HepG2 (cell line): Measurements from ENCODE around the gene PRR33. TPM values are rescaled to one million over a fixed set of nuclear protein-coding genes. Genes with fewer than 3 reads are reported as not detected.

Source experiments
- ATAC-seq: fragments of 200-7000 bp; cut with Tn5 transposase; 3 replicates; pipeline ENCODE4 v1.9.1; 2020; ENCODE audit warnings: mild to moderate bottlenecking, moderate library complexity
- BruUV-seq: library from RNA; stranded (reverse); fragments of 400-500 nt; replicated peaks from 2 replicates; lab custom pipeline; 2021; lab: Mats Ljungman, UMichigan
- CTCF ChIA-PET: fragments of 300-600 bp; formaldehyde crosslinking; extraction: SDS; loops from one replicate; lab custom pipeline; 2021; ENCODE audit warnings: low total read pairs, inconsistent platforms, low intra/inter-chr PET ratio; lab: Yijun Ruan, JAX
- POLR2A ChIA-PET: fragments of 350-600 bp; sonication (Branson Sonifier 250); formaldehyde crosslinking; loops from one replicate; lab custom pipeline; 2020; ENCODE audit warnings: antibody characterized with exemption, inconsistent platforms; lab: Yijun Ruan, JAX
- DNase-seq: peaks from one replicate; pipeline ENCODE4 v3.0.0-alpha.2; 2015; ENCODE audit warnings: low spot score
- FAIRE-seq: peaks from 3 replicates; lab custom pipeline; 2011; peaks lifted over from hg19 to GRCh38; lab: Jason Lieb, UNC
- H2AFZ ChIP-seq: one replicate; pipeline ENCODE4 v1.6.1; 2011; ENCODE audit warnings: low read length, inconsistent platforms
- H3K27ac ChIP-seq: fragments of 300-600 bp; 3 replicates; pipeline ENCODE4 v1.8.0; 2011; ENCODE audit warnings: mixed run types, mild to moderate bottlenecking, mixed read lengths, low read length, inconsistent platforms; ENCODE audit not compliant: insufficient read depth; ENCODE audit errors: extremely low read length
- H3K27me3 ChIP-seq, 2 experiments: fragments of 200-600 bp in 1 of 2; 2 replicates in 1 of 2; 3 replicates in 1 of 2; pipeline versions ENCODE4 v1.6.0 to v1.8.0; 2011; ENCODE audit warnings: low read length in 2 of 2, mild to moderate bottlenecking in 2 of 2, moderate library complexity in 2 of 2, inconsistent platforms in 1 of 2; ENCODE audit not compliant: insufficient read depth in 2 of 2, control insufficient read depth in 1 of 2
- H3K36me3 ChIP-seq, 2 experiments: fragments of 200-600 bp in 1 of 2; replicated peaks in 1 of 2; 2 replicates in 1 of 2; 3 replicates in 1 of 2; pipeline versions ENCODE4 v1.5.1 to v1.8.0; 2011; ENCODE audit warnings: low read length in 2 of 2, inconsistent platforms in 1 of 2; ENCODE audit not compliant: insufficient read depth in 2 of 2, control insufficient read depth in 1 of 2
- H3K4me1 ChIP-seq: 2 replicates; pipeline ENCODE4 v1.5.1; 2012; ENCODE audit warnings: low read length, inconsistent platforms; ENCODE audit not compliant: insufficient read depth
- H3K4me2 ChIP-seq: 2 replicates; pipeline ENCODE4 v1.6.0; 2011; ENCODE audit warnings: low read depth, low read length, inconsistent platforms
- H3K4me3 ChIP-seq, 3 experiments: fragments of 200-600 bp in 1 of 3; sonication (generic), shearing (Covaris generic) in 1 of 3; replicated peaks in 1 of 3; 2 replicates each; pipeline ENCODE4 v1.5.1; 2011 to 2016; ENCODE audit warnings: low read length in 3 of 3, inconsistent platforms in 2 of 3, low read depth in 2 of 3, mild to moderate bottlenecking in 2 of 3, control low read depth in 1 of 3, mixed read lengths in 1 of 3; ENCODE audit not compliant: insufficient read depth in 1 of 3
- H3K79me2 ChIP-seq: one replicate; pipeline ENCODE4 v1.6.1; 2011; ENCODE audit warnings: low read length, inconsistent platforms; ENCODE audit not compliant: insufficient read depth
- H3K9ac ChIP-seq: 2 replicates; pipeline ENCODE4 v1.6.0; 2011; ENCODE audit warnings: mild to moderate bottlenecking, low read depth, low read length, inconsistent platforms; ENCODE audit not compliant: insufficient read depth
- H3K9me3 ChIP-seq: 2 replicates; pipeline ENCODE4 v1.5.1; 2012; ENCODE audit warnings: mild to moderate bottlenecking, low read length
- H4K20me1 ChIP-seq: 2 replicates; pipeline ENCODE4 v1.6.0; 2011; ENCODE audit warnings: inconsistent platforms, mild to moderate bottlenecking, low read length, moderate library complexity; ENCODE audit not compliant: insufficient read depth
- EEA1 ChIP-seq: sonication (generic); formaldehyde crosslinking; IDR thresholded peaks from 2 replicates; pipeline ENCODE4 v1.5.1; 2020; ENCODE audit warnings: mild to moderate bottlenecking, missing genetic modification reagents, borderline replicate concordance
- HMGXB3 ChIP-seq: sonication (generic); formaldehyde crosslinking; IDR thresholded peaks from 2 replicates; pipeline ENCODE4 v1.4.0; 2020; ENCODE audit warnings: missing genetic modification reagents, borderline replicate concordance
- HNF1A ChIP-seq, 2 experiments: sonication (generic) in 1 of 2; formaldehyde crosslinking in 1 of 2; IDR thresholded peaks; 2 replicates each; pipeline versions ENCODE4 v1.4.0 to v1.6.1; 2016 to 2020; ENCODE audit warnings: borderline replicate concordance in 1 of 2, low read depth in 1 of 2, mild to moderate bottlenecking in 1 of 2, missing genetic modification reagents in 1 of 2
- HNF4G ChIP-seq, 2 experiments: sonication (generic) in 1 of 2; formaldehyde crosslinking in 1 of 2; IDR thresholded peaks; 2 replicates each; pipeline versions ENCODE4 v1.4.0 to v1.6.1; 2011 to 2020; ENCODE audit warnings: borderline replicate concordance in 2 of 2, low read depth in 2 of 2, mild to moderate bottlenecking in 2 of 2, low read length in 1 of 2, missing genetic modification reagents in 1 of 2, moderate library complexity in 1 of 2
- MIER3 ChIP-seq: IDR thresholded peaks from 2 replicates; pipeline ENCODE4 v1.6.1; 2016; ENCODE audit warnings: missing compliant biosample characterization, borderline replicate concordance
- RELA ChIP-seq: sonication (generic); formaldehyde crosslinking; IDR thresholded peaks from 2 replicates; pipeline ENCODE4 v1.4.0; 2020; ENCODE audit warnings: missing genetic modification reagents
- SMYD3 ChIP-seq: sonication (generic); formaldehyde crosslinking; IDR thresholded peaks from 2 replicates; pipeline ENCODE4 v1.8.1; 2023; ENCODE audit warnings: mild to moderate bottlenecking, missing genetic modification reagents
- TMF1 ChIP-seq: sonication (generic); formaldehyde crosslinking; IDR thresholded peaks from 2 replicates; pipeline ENCODE4 v1.8.1; 2022; ENCODE audit warnings: low read depth, missing genetic modification reagents
- ZNF644 ChIP-seq: IDR thresholded peaks from 2 replicates; pipeline ENCODE4 v1.6.1; 2016; ENCODE audit warnings: low read depth
- ZNF746 ChIP-seq: sonication (generic); formaldehyde crosslinking; IDR thresholded peaks from 2 replicates; pipeline ENCODE4 v1.8.0; 2022; ENCODE audit warnings: mild to moderate bottlenecking, missing genetic modification reagents
- ZNF782 ChIP-seq: sonication (generic); formaldehyde crosslinking; IDR thresholded peaks from 2 replicates; pipeline ENCODE4 v1.4.0; 2020; ENCODE audit warnings: missing genetic modification reagents, mild to moderate bottlenecking, borderline replicate concordance
- WGBS: methylation state at CpG from one replicate; pipeline ENCODE4 v1.1.6; 2017; ENCODE audit warnings: low lambda C conversion rate; 5-methylcytosine and 5-hydroxymethylcytosine counted together
- in situ Hi-C: cut with HindIII; loops from 2 replicates; pipeline ENCODE4 v1.10.0; 2017; ENCODE audit warnings: low pct_unique_long_range_greater_than_20kb; ENCODE audit not compliant: extremely low pct_ligation_motif_present
- intact Hi-C: fragments of 100-400 bp; cut with micrococcal nuclease; formaldehyde crosslinking; loops from one replicate; pipeline ENCODE4 v1.10.0; 2022; ENCODE audit not compliant: unreplicated experiment
- polyA plus RNA-seq, 8 experiments: library from polyadenylated mRNA; depleted of rRNA in 3 of 8; stranded (reverse) in 7 of 8; unstranded in 1 of 8; fragments of >200 nt; fragmentation: Illumina TruSeq in 4 of 8; extraction: Trizol in 4 of 8; gene quantifications; 2 replicates each; pipeline versions ENCODE4 v1.2.1 to v1.2.3, GENCODE V29; 2011 to 2016; ENCODE audit warnings: low read depth in 4 of 8, missing spikeins in 1 of 8, mixed read lengths in 1 of 8; ENCODE audit not compliant: insufficient read depth in 1 of 8
- total RNA-seq, 5 experiments: library from RNA; depleted of rRNA; stranded (reverse); fragments of >200 nt; fragmentation: Illumina TruSeq; extraction: Trizol; gene quantifications; 2 replicates each; pipeline ENCODE4 v1.2.3, GENCODE V29; 2016; ENCODE audit warnings: low read depth in 1 of 5
- TF ChIP-seq, protein P1 (sequence below): sonication (generic); formaldehyde crosslinking; IDR thresholded peaks from 2 replicates; pipeline ENCODE4 v1.8.0; 2022; ENCODE audit warnings: mild to moderate bottlenecking, missing genetic modification reagents, moderate library complexity
- TF ChIP-seq, protein P2 (sequence below): sonication (generic); formaldehyde crosslinking; IDR thresholded peaks from 2 replicates; pipeline ENCODE4 v1.5.1; 2020; ENCODE audit warnings: missing genetic modification reagents, mild to moderate bottlenecking, borderline replicate concordance

PRR33 gene
- total and polyA plus RNA-seq, 2 of the 13 experiments (the other 11 are each of a cell fraction or from before 2014, with no cell fraction given) = not detected

- no peak for ATAC-seq
- FAIRE-seq = no peak
- TF ChIP-seq SMYD3 (CRISPR knock-in tag) = no peak
- no peak for TF ChIP-seq ZNF746 (CRISPR knock-in tag)
- no peak for TF ChIP-seq ZNF782 (CRISPR knock-in tag)
- TF ChIP-seq RELA (CRISPR knock-in tag) = no peak
- no peak for TF ChIP-seq TMF1 (CRISPR knock-in tag)
- TF ChIP-seq ZNF644 (CRISPR knock-in tag) = no peak
- no peak for TF ChIP-seq HNF1A (IDR thresholded peaks at IDR 0.05; ENCODE audit: low read depth)
- no peak for TF ChIP-seq HNF1A (CRISPR knock-in tag; IDR thresholded peaks at IDR 0.05; ENCODE audit: borderline replicate concordance)
- TF ChIP-seq, protein P1, sequence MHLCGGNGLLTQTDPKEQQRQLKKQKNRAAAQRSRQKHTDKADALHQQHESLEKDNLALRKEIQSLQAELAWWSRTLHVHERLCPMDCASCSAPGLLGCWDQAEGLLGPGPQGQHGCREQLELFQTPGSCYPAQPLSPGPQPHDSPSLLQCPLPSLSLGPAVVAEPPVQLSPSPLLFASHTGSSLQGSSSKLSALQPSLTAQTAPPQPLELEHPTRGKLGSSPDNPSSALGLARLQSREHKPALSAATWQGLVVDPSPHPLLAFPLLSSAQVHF (CRISPR knock-in tag) = no peak
- no peak for TF ChIP-seq HNF4G (IDR thresholded peaks at IDR 0.05; ENCODE audit: borderline replicate concordance, low read depth, low read length)
- no peak for TF ChIP-seq HNF4G (CRISPR knock-in tag; IDR thresholded peaks at IDR 0.05; ENCODE audit: borderline replicate concordance, low read depth)
- no peak for TF ChIP-seq MIER3 (CRISPR knock-in tag)
- no peak for TF ChIP-seq HMGXB3
- TF ChIP-seq, protein P2, sequence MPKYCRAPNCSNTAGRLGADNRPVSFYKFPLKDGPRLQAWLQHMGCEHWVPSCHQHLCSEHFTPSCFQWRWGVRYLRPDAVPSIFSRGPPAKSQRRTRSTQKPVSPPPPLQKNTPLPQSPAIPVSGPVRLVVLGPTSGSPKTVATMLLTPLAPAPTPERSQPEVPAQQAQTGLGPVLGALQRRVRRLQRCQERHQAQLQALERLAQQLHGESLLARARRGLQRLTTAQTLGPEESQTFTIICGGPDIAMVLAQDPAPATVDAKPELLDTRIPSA (CRISPR knock-in tag) = no peak
- TF ChIP-seq EEA1 (CRISPR knock-in tag) = no peak
Measured at GRCh38 chr11:1922481-1923081, 30.9 kb upstream of the PRR33 start.

More at GRCh38 chr11:1922481-1923081, 30.9 kb upstream of the PRR33 start:
- no peak overlapping the region for H3K4me2 ChIP-seq
- H2AFZ ChIP-seq = no peak overlapping the region
- intact Hi-C loops (no loop called here), in situ Hi-C loops (no loop called here)
- no peaks in the 10 kb centered on the region for H3K36me3 ChIP-seq
- no peak overlapping the region for H3K9ac ChIP-seq
- H3K79me2 ChIP-seq = no peaks in the 10 kb centered on the region
- peaks cover 31 to 85% of the 10 kb centered on the region in 2 experiments for H3K27me3 ChIP-seq
- no peak overlapping the region for H3K4me3 ChIP-seq
- no TSS peak for BruUV-seq
- POLR2A ChIA-PET = interaction anchor here (0.6 kb wide), 1 partner anchor 236 kb away, joined by 3 read pairs; no protein-coding TSS in a partner anchor
- CTCF ChIA-PET = no interaction called here
- H4K20me1 ChIP-seq = no peaks in the 10 kb centered on the region
- no peaks in the 10 kb centered on the region for H3K4me1 ChIP-seq
- H3K27ac ChIP-seq = no peak overlapping the region
- DNase-seq = no peak
- 30% methylated on average over 8 of the region's 14 CpGs for WGBS
- no peaks in the 10 kb centered on the region for H3K9me3 ChIP-seq
